ENCODE results near the gene UACA.

DNA sequence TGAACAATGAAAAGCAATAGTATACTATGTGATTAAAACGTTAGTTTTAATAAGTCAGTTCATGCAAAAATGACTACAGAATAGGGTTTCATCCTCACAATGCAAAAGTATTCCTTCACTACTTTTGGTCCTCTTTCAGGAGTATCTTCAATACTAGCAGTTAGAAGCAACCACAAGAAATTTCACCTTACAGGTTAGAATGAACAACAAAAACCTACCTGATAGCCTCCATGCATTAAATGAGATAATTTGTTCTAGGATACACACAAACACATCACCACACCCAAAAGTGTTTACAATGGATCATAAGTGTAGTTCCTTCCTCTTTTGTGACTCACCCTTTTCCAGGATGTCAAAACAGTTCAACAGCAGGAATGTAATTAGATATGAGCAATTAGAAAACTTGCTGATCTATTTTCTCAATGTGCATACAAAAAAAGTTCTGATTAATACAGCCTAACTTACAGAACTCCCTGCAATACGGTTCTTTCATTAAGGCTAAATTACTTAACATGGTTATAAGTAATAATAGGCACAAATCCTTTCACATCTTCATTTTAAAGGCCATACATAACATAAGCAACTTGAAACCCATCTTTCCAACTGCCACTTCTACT lies 21.6 kb downstream of the UACA start:
- TF ChIP-seq, protein P1, sequence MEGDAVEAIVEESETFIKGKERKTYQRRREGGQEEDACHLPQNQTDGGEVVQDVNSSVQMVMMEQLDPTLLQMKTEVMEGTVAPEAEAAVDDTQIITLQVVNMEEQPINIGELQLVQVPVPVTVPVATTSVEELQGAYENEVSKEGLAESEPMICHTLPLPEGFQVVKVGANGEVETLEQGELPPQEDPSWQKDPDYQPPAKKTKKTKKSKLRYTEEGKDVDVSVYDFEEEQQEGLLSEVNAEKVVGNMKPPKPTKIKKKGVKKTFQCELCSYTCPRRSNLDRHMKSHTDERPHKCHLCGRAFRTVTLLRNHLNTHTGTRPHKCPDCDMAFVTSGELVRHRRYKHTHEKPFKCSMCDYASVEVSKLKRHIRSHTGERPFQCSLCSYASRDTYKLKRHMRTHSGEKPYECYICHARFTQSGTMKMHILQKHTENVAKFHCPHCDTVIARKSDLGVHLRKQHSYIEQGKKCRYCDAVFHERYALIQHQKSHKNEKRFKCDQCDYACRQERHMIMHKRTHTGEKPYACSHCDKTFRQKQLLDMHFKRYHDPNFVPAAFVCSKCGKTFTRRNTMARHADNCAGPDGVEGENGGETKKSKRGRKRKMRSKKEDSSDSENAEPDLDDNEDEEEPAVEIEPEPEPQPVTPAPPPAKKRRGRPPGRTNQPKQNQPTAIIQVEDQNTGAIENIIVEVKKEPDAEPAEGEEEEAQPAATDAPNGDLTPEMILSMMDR (IDR thresholded peaks at IDR 0.05), result no peak
- TF ChIP-seq SMC3 (IDR thresholded peaks at IDR 0.05; ENCODE audit: low read depth, low read length), result no peak

Measured in SK-N-SH (cell line).